Lung (tissue), 12 donors: Measurements from ENCODE around the gene PROK1. TPM values are rescaled to one million over a fixed set of nuclear protein-coding genes. Genes with fewer than 3 reads are reported as not detected.
"Not testable (repeated sequence)": the region's sequence is repeated elsewhere in the genome, so short reads cannot be mapped to it uniquely, and the experiment has no call there.

Experiments
- ATAC-seq: fragments of 200-7000 bp; cut with Tn5 transposase; one replicate; pipeline ENCODE4 v1.9.1; 2020; ENCODE audit warnings: moderate number of reproducible peaks; ENCODE audit not compliant: insufficient read depth, low FRiP score
- DNase-seq, 3 donors: peaks; one replicate each; pipeline ENCODE4 v3.0.0-alpha.2; 2013 to 2017
- H3K27ac ChIP-seq, 2 donors: one replicate each; pipeline ENCODE4 v1.5.1; 2013; ENCODE audit warnings: mild to moderate bottlenecking in 2 of 2, moderate library complexity in 2 of 2, control low read depth in 1 of 2, inconsistent platforms in 1 of 2, low read depth in 1 of 2, low read length in 1 of 2
- H3K27me3 ChIP-seq, 3 donors: one replicate each; pipeline ENCODE4 v1.5.1; 2013; ENCODE audit warnings: low read length in 2 of 3; ENCODE audit not compliant: control insufficient read depth in 3 of 3, insufficient read depth in 3 of 3
- H3K36me3 ChIP-seq, 4 donors: one replicate each; pipeline ENCODE4 v1.5.1; 2013; ENCODE audit warnings: low read length in 4 of 4, mild to moderate bottlenecking in 1 of 4, moderate library complexity in 1 of 4; ENCODE audit not compliant: control insufficient read depth in 4 of 4, insufficient read depth in 4 of 4
- H3K4me1 ChIP-seq, 5 donors: one replicate each; pipeline ENCODE4 v1.5.1; 2013; ENCODE audit warnings: low read length in 5 of 5, mild to moderate bottlenecking in 2 of 5, moderate library complexity in 1 of 5; ENCODE audit not compliant: control insufficient read depth in 5 of 5, insufficient read depth in 5 of 5
- H3K4me3 ChIP-seq: one replicate; pipeline ENCODE4 v1.5.1; 2013; ENCODE audit warnings: mild to moderate bottlenecking, control low read depth, moderate library complexity
- H3K9ac ChIP-seq, 2 donors: one replicate each; pipeline ENCODE4 v1.5.1; 2013; ENCODE audit warnings: low read length in 2 of 2, control low read depth in 1 of 2; ENCODE audit not compliant: insufficient read depth in 1 of 2
- H3K9me3 ChIP-seq, 4 donors: one replicate each; pipeline ENCODE4 v1.5.1; 2013; ENCODE audit warnings: low read length in 3 of 4, mild to moderate bottlenecking in 1 of 4, moderate library complexity in 1 of 4; ENCODE audit not compliant: control insufficient read depth in 4 of 4, insufficient read depth in 3 of 4
- WGBS, 2 donors: extraction: QIAGEN DNeasy Blood & Tissue Kit; methylation state at CpG; one replicate each; pipeline ENCODE4 v1.1.7; 2013; 5-methylcytosine and 5-hydroxymethylcytosine counted together
- polyA plus RNA-seq, 2 donors: library from polyadenylated mRNA; stranded (reverse); fragments of 200-250 nt; gene quantifications; one replicate each; pipeline ENCODE4 v1.2.1, GENCODE V29; 2013
- total RNA-seq, 2 donors: library from RNA; depleted of rRNA in 1 of 2; stranded (reverse); fragments of >200 nt in 1 of 2; gene quantifications; one replicate each; pipeline ENCODE4 v1.2.1, GENCODE V29; 2014 to 2021
- TF ChIP-seq, protein P1 (sequence below): IDR thresholded peaks from 2 replicates; pipeline ENCODE4 v1.5.1; 2012; ENCODE audit warnings: mild to moderate bottlenecking; ENCODE audit errors: control extremely low read depth, extremely low read depth
- donor health status: control.
- donor health status: control.
- donor health status: Bipolar disorder and iron deficiency.
- donor health status: healthy.
- donor health status: DM: yes; HTN: yes; CAD: no.

The PROK1 gene
- total and polyA plus RNA-seq, 4 donors = 0.05 to 0.22 TPM; not detected in 2

GRCh38 chr1:110411173-110411735 is 39.7 kb upstream of the PROK1 start:
- TF ChIP-seq, protein P1, sequence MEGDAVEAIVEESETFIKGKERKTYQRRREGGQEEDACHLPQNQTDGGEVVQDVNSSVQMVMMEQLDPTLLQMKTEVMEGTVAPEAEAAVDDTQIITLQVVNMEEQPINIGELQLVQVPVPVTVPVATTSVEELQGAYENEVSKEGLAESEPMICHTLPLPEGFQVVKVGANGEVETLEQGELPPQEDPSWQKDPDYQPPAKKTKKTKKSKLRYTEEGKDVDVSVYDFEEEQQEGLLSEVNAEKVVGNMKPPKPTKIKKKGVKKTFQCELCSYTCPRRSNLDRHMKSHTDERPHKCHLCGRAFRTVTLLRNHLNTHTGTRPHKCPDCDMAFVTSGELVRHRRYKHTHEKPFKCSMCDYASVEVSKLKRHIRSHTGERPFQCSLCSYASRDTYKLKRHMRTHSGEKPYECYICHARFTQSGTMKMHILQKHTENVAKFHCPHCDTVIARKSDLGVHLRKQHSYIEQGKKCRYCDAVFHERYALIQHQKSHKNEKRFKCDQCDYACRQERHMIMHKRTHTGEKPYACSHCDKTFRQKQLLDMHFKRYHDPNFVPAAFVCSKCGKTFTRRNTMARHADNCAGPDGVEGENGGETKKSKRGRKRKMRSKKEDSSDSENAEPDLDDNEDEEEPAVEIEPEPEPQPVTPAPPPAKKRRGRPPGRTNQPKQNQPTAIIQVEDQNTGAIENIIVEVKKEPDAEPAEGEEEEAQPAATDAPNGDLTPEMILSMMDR = no peak
- 81 to 87% methylated on average over 7 of the region's 7 CpGs for WGBS, 2 donors
- no peak for ATAC-seq
- H3K9ac ChIP-seq = no peak overlapping the region
- H3K4me3 ChIP-seq = no peak overlapping the region
- H3K27ac ChIP-seq = no peak overlapping the region
- no peaks in the 10 kb centered on the region for H3K27me3 ChIP-seq
- H3K4me1 ChIP-seq = peaks cover 0 to 28% (median 5%) of the 10 kb centered on the region in 5 donors
- DNase-seq = no peak
- H3K36me3 ChIP-seq = no peaks in the 10 kb centered on the region
- no peaks in the 10 kb centered on the region for H3K9me3 ChIP-seq

- 20 to 21% methylated on average over 4 of the region's 4 CpGs for WGBS, 2 donors
- Histone ChIP-seq H3K4me3 (no peak overlapping the region), H3K27ac (no peak overlapping the region), H3K9me3 (no peaks in the 10 kb centered on the region), H3K4me1 (peaks cover 0 to 28% (median 5%) of the 10 kb centered on the region in 5 donors), H3K27me3 (no peaks in the 10 kb centered on the region), H3K36me3 (no peaks in the 10 kb centered on the region), H3K9ac (no peak overlapping the region)
- TF ChIP-seq, protein P1 = peak; percentile 41
- DNase-seq = peak; percentile 57 to 68 (median 64)
- ATAC-seq = peak; percentile 76
Observed at GRCh38 chr1:110412576-110412975, 38.4 kb upstream of the PROK1 start.

DNA sequence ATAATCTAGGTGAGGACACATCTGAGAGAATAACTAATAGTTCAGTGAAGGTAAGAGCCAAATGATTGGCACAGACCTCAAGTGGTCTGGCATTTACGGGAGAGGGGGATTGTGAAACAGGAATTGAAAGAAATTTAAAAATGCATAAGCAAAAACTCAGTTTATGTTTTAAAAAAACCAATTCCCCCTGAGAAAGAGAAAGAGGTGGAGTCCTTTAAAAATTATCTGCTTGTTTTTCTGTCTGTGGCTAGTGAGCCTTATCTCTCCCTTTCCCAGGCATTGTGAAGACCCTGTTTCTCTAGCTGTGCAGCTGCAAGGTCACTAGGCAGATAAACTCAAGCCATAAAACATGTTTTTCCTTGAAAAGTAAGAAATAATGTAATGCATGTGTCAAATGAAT is 37.9 kb upstream of the PROK1 start:
- peak overlapping the region in 1 of 2 donors; percentile 11 for H3K9ac ChIP-seq
- ATAC-seq, H3K4me3 ChIP-seq, H3K27ac ChIP-seq, H3K9me3 ChIP-seq, H3K36me3 ChIP-seq, DNase-seq, H3K27me3 ChIP-seq: not testable (repeated sequence)
- peaks cover 0 to 26% (median 5%) of the 10 kb centered on the region in 5 donors for H3K4me1 ChIP-seq
- WGBS, 2 donors = 31 to 46% methylated on average over 1 of the region's 1 CpG

DNA sequence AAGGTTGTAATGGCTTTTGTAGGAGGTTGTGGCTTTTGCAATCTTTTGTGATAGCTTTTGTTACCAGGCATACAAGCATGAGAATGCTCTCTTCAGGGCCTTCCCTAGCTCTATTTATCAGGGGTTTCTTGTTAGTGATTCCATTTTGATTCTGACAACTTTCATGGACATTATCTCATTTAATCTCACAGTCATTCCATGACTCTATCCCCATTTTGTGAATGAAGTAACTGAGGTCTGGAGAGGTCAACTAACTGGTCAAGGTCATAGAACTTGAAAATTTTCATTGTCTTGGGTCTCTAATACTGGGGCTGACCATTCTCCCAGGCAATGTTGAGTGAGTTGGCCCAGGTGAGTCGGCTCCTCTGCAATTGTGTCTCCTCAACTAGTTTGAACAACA is 32.2 kb upstream of the PROK1 start:
- no peak for ATAC-seq
- TF ChIP-seq, protein P1 = no peak
- peaks cover 0 to 1% (median 0%) of the 10 kb centered on the region in 4 donors for H3K9me3 ChIP-seq
- H3K27ac ChIP-seq = no peak overlapping the region
- H3K9ac ChIP-seq = no peak overlapping the region
- DNase-seq = no peak
- 89 to 96% methylated on average over 1 of the region's 1 CpG for WGBS, 2 donors
- peaks cover 0 to 3% (median 0%) of the 10 kb centered on the region in 3 donors for H3K27me3 ChIP-seq
- H3K36me3 ChIP-seq = no peaks in the 10 kb centered on the region
- no peak overlapping the region for H3K4me3 ChIP-seq
- H3K4me1 ChIP-seq = peaks cover 0 to 16% (median 5%) of the 10 kb centered on the region in 5 donors
